NCI-H345 treated with DMSO at 0.1 percent for 48 hours (cell line): ENCODE measurements around the gene MAGEA1.
"Not testable (repeated sequence)": the region's sequence is repeated elsewhere in the genome, so short reads cannot be mapped to it uniquely, and the experiment has no call there.

Experiments used
- DNase-seq: peaks from one replicate; lab custom pipeline; 2025; ENCODE audit not compliant: unreplicated experiment; lab: John Stamatoyannopoulos, UW

The MAGEA1 gene, protein sequence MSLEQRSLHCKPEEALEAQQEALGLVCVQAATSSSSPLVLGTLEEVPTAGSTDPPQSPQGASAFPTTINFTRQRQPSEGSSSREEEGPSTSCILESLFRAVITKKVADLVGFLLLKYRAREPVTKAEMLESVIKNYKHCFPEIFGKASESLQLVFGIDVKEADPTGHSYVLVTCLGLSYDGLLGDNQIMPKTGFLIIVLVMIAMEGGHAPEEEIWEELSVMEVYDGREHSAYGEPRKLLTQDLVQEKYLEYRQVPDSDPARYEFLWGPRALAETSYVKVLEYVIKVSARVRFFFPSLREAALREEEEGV

DNA sequence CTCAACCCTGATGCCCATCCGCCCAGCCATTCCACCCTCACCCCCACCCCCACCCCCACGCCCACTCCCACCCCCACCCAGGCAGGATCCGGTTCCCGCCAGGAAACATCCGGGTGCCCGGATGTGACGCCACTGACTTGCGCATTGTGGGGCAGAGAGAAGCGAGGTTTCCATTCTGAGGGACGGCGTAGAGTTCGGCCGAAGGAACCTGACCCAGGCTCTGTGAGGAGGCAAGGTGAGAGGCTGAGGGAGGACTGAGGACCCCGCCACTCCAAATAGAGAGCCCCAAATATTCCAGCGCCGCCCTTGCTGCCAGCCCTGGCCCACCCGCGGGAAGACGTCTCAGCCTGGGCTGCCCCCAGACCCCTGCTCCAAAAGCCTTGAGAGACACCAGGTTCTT, at the start of gene MAGEA1:
Gene MAGEA1, plus strand, starts transcription at position 154 of the 400 bp plus-strand sequence. CDS start 3,106 bp downstream, outside the sequence.
- DNase-seq, result no peak

DNA sequence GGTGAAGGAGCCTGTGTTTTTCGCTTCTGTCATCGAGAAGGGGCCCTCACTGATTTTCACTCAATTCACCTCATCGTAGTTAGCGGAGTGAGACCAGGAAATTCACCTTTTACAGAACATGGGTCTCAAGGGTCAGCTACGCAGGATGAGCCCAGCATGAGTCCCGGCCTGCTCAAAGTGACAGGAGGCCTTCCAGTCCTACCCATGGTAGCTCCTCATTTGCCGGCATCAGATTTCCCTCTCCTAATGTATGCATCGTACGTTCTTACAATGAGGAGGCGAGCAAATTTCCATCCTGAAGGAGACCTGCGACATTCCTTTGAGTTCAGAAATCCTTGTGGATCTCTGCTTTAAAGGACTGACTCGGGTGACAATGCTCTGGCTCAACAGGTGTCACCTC, 46.2 kb upstream of the MAGEA1 start:
- DNase-seq, result not testable (repeated sequence)

DNA sequence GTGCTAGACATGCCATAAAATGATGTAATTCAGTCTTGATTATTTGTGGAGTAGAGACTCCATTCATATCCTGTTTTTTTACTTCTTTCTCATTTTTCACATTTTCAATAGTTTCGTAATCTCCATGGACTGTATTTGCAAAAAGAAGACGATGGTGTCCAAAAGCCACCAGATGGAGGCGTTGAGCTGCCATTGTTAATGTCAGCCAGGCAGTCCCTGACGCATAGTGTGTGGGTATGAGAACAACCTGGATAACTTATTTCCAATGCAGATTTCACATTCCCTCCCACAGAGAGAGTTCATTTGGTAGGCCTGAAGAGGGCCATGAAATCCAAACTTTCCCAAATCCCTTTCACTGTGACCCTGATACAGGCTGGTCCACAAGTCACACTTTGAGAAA, 40.0 kb upstream of the MAGEA1 start:
- not testable (repeated sequence) for DNase-seq

GRCh38 chrX:153146288-153146687, 32.8 kb upstream of the MAGEA1 start:
- DNase-seq, result not testable (repeated sequence)

DNA sequence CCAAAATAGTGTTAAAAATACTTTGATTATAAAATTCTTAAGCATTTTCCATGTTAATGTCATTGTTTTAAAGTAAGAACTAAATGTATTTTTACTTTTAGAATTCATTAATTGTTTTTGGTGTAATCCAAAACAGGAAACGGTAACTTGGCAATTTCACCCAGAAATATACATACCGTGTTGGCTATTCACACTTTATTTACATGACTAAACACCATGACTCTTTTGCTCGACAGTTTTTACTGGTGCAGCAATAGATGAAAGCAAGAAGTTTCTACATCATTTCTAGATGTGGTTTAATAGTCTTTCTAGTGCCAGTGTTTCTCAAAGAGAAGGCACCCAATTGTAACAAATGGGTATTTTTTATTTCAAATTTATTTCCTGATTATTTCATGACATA, 25.6 kb upstream of the MAGEA1 start:
- no peak for DNase-seq

- DNase-seq, result no peak
Observed at GRCh38 chrX:153157450-153157849, 21.6 kb upstream of the MAGEA1 start.

- DNase-seq, result no peak
Observed at GRCh38 chrX:153158319-153158718, 20.8 kb upstream of the MAGEA1 start.

DNA sequence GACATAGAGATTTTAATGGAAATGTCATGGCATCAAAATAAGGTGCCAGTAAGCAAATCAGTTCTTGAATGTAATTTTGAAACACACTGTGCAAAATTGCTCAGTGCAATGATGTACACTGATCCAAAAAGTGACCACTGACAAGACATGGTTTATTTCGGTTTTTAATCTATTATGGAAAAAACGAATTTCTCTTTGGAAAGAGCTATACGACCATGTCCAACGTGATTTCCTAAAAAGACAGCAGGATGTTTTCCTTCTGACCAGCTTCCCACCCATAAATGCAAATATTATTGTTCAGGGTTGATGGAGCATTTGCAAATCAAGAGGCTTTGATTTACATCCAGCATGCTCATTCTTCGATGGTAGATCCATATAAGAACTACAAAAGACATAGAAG, 17.1 kb upstream of the MAGEA1 start:
- DNase-seq, result no peak

DNA sequence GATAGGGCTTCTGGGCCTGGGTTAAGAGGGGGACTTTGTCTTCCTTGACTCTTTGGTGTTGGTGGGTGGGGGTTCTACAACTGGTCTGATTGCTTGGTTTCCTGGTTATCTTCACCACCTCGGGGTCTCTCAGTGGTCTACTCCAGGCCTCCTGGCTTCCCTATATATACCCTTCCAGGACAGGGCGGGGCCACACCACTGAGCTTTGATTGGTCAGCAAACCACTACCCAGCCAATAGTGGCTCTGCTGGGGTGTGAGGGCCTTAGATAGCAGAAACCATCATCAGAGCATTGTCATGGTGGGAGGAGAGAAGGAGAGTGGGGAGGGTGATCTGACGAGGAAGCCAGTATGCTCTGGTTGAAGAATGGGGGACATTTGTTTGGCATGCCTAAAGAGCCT, 14.4 kb upstream of the MAGEA1 start:
- no peak for DNase-seq

DNA sequence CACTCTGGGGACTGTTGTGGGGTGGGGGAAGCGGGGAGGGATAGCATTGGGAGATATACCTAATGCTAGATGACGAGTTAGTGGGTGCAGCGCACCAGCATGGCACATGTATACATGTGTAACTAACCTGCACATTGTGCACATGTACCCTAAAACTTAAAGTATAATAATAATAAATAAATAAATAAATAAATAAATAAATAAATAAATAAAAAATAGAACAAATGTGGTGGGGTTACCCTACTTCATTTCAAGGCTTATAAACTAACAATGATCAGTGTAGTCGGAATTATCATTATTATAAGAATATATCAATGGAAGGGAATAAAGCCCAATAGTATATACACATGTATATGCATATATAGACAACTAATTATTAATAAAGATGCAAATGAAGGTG, 10.7 kb upstream of the MAGEA1 start:
- not testable (repeated sequence) for DNase-seq

DNA sequence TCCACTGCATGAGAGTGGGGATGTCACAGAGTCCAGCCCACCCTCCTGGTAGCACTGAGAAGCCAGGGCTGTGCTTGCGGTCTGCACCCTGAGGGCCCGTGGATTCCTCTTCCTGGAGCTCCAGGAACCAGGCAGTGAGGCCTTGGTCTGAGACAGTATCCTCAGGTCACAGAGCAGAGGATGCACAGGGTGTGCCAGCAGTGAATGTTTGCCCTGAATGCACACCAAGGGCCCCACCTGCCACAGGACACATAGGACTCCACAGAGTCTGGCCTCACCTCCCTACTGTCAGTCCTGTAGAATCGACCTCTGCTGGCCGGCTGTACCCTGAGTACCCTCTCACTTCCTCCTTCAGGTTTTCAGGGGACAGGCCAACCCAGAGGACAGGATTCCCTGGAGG, 2.7 kb downstream of the MAGEA1 start:
- DNase-seq, result no peak

GRCh38 chrX:153184787-153185186, 5.7 kb downstream of the MAGEA1 start:
- no peak for DNase-seq

- no peak for DNase-seq
Observed at GRCh38 chrX:153190381-153190780, 11.3 kb downstream of the MAGEA1 start.

DNA sequence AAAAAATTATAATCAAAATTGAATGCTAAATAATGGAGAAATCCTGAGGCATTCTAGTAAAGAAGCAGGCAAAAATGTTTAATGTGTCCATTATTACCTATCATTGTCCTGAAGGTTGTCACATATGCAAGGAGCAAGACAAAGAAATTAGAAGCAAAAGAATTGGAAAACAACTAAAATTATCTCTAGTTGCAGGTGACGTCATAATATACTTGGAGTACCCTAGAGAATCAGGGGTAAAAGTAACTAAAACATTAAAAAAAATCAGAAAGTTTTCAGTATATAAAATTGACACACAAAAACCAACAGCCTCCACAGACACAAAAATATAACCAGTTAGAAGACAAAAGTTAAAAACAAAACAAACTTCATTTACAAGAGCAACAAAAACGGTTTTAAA, 21.4 kb downstream of the MAGEA1 start:
- no peak for DNase-seq

GRCh38 chrX:153206425-153207046, 27.5 kb downstream of the MAGEA1 start:
- DNase-seq, result no peak

DNA sequence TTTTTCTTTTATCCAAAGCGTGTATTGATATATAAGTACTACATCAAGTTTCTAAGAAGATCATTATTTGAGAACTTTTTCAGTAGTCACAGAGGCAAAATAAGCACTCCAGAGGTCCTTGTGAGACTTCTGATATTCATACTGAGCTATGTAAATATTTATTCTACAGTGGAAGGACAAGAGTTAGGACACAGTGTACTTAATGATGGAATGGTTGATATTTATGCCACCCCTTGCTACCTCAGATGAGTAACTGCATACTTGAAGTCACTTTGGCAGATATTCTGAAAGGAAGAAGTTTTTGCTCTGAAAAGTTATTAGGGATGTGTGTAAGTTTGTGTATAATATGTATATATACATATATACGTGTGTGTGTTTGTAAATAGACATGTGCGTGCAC, 30.3 kb downstream of the MAGEA1 start:
- DNase-seq, result no peak

- DNase-seq, result no peak
Observed at GRCh38 chrX:153214934-153215333, 35.9 kb downstream of the MAGEA1 start.

GRCh38 chrX:153216926-153217325, 37.8 kb downstream of the MAGEA1 start:
- DNase-seq, result no peak

DNA sequence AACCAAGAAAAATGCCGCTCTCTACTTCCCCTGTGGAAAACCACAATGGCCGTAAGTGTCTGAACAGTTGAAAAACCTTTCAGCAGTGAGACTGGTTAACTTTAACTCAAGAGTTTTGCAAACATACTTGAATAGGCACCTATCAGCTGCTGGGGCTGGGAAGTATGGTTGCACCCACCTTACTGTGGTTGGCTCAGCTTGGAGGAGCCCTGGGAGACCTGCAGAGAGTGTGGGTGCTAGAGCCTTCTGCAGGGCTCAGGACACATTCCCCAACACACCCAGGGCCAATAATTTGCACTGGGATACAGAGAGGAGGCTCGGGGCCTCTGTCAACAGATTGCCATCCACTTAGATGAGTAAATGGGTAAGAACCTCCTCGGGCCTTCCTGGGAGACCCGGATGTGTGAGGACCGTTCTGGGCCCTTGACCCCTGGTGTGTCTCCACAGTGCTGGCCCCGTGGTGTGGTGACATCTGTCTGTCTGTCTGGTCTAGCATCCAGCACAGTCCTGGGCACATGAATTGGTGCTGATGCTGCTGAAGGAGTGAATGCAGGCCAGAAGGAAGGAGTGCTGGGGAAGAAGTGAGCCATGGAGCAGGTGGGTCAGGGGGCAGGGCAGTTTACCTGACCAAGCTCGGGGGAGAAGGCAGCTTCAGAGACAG, 46.5 kb downstream of the MAGEA1 start:
- no peak for DNase-seq

- DNase-seq, result no peak
Observed at GRCh38 chrX:153226344-153227185, 47.5 kb downstream of the MAGEA1 start.
